Neural progenitor cell (in vitro differentiated cells): ENCODE data around the gene SVBP. TPM values are rescaled to one million over a fixed set of nuclear protein-coding genes. Genes with fewer than 3 reads are reported as not detected.
A peak's percentile ranks its signal among the peaks of the same experiment; 100 is the strongest.

Source experiments
- DNase-seq: peaks from one replicate; pipeline ENCODE4 v3.0.0-alpha.2; 2016; ENCODE audit warnings: low spot score
- H2AFZ ChIP-seq: fragments of 200-600 bp; sonication (generic); replicated peaks from 2 replicates; pipeline ENCODE4 v1.6.1; 2016; ENCODE audit warnings: antibody characterized with exemption
- H3F3A ChIP-seq: fragments of 200-600 bp; sonication (generic); 2 replicates; pipeline ENCODE4 v1.6.1; 2016; ENCODE audit warnings: antibody characterized with exemption, low read depth
- H3K27ac ChIP-seq: fragments of 200-600 bp; sonication (generic); 2 replicates; pipeline ENCODE4 v1.5.1; 2016; ENCODE audit warnings: mild to moderate bottlenecking
- H3K27me3 ChIP-seq: fragments of 200-600 bp; sonication (generic); 2 replicates; pipeline ENCODE4 v1.6.1; 2016; ENCODE audit warnings: mild to moderate bottlenecking, moderate library complexity
- H3K36me3 ChIP-seq: fragments of 200-600 bp; sonication (generic); 2 replicates; pipeline ENCODE4 v1.5.1; 2016
- H3K4me1 ChIP-seq: fragments of 200-600 bp; sonication (generic); 2 replicates; pipeline ENCODE4 v1.6.1; 2016; ENCODE audit warnings: mixed run types
- H3K4me2 ChIP-seq: fragments of 200-600 bp; sonication (generic); 2 replicates; pipeline ENCODE4 v1.6.1; 2016
- H3K4me3 ChIP-seq: fragments of 200-600 bp; sonication (generic); 2 replicates; pipeline ENCODE4 v1.5.1; 2016
- H3K79me2 ChIP-seq: fragments of 200-600 bp; sonication (generic); 2 replicates; pipeline ENCODE4 v1.6.1; 2016; ENCODE audit warnings: low read depth
- H3K9ac ChIP-seq: fragments of 200-600 bp; sonication (generic); 2 replicates; pipeline ENCODE4 v1.6.1; 2016
- H3K9me3 ChIP-seq: fragments of 200-600 bp; sonication (generic); 2 replicates; pipeline ENCODE4 v1.5.1; 2016; ENCODE audit warnings: low read depth
- H4K20me1 ChIP-seq: fragments of 200-600 bp; sonication (generic); 2 replicates; pipeline ENCODE4 v1.6.1; 2016; ENCODE audit warnings: low read depth
- H3K27ac Mint-ChIP-seq: 3 replicates; pipeline ENCODE4 v1.8.0; 2021; ENCODE audit warnings: mixed read lengths
- H3K27me3 Mint-ChIP-seq: 2 replicates; pipeline ENCODE4 v1.8.0; 2022; ENCODE audit warnings: low read depth, mild to moderate bottlenecking, inconsistent platforms, moderate library complexity, mixed read lengths; ENCODE audit not compliant: insufficient read depth
- H3K36me3 Mint-ChIP-seq: 3 replicates; pipeline ENCODE4 v1.8.0; 2021; ENCODE audit warnings: mixed read lengths
- H3K4me1 Mint-ChIP-seq: 3 replicates; pipeline ENCODE4 v1.8.0; 2021; ENCODE audit warnings: mixed read lengths
- H3K4me3 Mint-ChIP-seq: 3 replicates; pipeline ENCODE4 v1.8.0; 2021; ENCODE audit warnings: mild to moderate bottlenecking, moderate library complexity, mixed read lengths
- H3K9me3 Mint-ChIP-seq: 3 replicates; pipeline ENCODE4 v1.8.0; 2020; ENCODE audit warnings: mixed read lengths
- EZH2 ChIP-seq: fragments of 200-600 bp; sonication (generic); IDR thresholded peaks from 2 replicates; pipeline ENCODE4 v1.6.1; 2017; ENCODE audit warnings: antibody characterized with exemption, mild to moderate bottlenecking, moderate library complexity
- EZH2phosphoT487 ChIP-seq: fragments of 200-600 bp; sonication (generic); IDR thresholded peaks from 2 replicates; pipeline ENCODE4 v1.6.1; 2017; ENCODE audit warnings: antibody characterized with exemption
- total RNA-seq: library from RNA; depleted of rRNA; stranded (reverse); fragments of >200 nt; gene quantifications from 2 replicates; pipeline ENCODE4 v1.2.3, GENCODE V29; 2015; ENCODE audit warnings: low replicate concordance
- TF ChIP-seq, protein P1 (sequence below): fragments of 200-600 bp; sonication (generic); IDR thresholded peaks from 2 replicates; pipeline ENCODE4 v1.5.1; 2017; ENCODE audit warnings: antibody characterized with exemption, mild to moderate bottlenecking

Gene SVBP, protein sequence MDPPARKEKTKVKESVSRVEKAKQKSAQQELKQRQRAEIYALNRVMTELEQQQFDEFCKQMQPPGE
- 55.5 and 103 TPM in 2 replicates for total RNA-seq

DNA sequence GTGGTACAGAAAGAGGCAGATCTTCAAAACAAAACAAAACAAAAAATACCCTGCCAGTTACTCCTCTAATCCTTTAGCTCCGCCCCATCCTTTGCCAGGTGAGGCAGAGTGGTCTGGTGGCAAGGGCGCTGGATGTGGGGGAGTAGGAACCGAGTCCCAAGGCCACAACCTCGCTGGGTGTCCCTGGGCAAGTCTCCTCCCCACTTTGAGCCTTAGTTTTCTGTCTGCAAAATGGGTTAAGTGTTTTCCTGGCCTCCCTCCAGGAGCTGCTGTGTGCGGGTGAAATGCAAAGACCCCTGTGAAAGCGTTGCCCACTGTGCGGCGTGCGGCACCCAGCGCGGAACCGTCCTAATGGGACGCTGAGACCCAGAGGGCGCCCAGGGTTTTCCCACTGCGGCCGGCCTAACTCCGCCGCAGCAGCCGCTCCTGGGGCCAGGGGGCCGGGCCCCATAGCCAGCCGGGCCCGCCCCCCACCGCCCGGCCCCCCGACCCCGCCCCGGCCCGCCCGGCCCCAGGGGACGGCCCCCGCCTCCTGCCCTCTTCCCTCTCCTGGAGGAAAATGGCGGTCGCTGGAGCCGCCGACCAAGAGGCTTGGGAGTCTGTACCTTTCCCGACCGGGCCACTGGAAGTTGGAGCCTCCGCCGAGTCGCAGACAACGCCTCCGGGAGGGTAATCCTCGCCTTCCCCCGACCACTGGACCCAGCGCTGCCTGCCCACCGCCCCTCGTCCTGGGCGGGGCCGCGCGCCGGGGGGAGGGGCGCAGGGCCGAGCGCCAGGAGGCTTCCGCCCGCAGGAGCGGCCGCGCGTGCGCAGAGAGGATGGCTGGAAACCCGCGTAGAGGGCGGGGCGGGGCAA is at the start of gene SVBP, which contains the start of gene ERMAP:
Gene SVBP (minus strand): TSS at position 813 of the 855 bp plus-strand sequence. CDS start 853 bp downstream, outside the sequence.
Gene ERMAP (plus strand): TSS at position 538 of the 855 bp plus-strand sequence. CDS start 13,327 bp downstream, outside the sequence.
- Mint-ChIP-seq H3K27ac (peak within 1 kb of the TSS; percentile 21), H3K9me3 (no peaks in the 10 kb centered on the region), H3K4me1 (peaks cover 20% of the 10 kb centered on the region), H3K27me3 (peaks cover 2% of the 10 kb centered on the region), H3K36me3 (peaks cover 6% of the 10 kb centered on the region), H3K4me3 (peak within 1 kb of the TSS; percentile 85)
- no peak for TF ChIP-seq EZH2
- no peak for TF ChIP-seq EZH2phosphoT487
- TF ChIP-seq, protein P1, sequence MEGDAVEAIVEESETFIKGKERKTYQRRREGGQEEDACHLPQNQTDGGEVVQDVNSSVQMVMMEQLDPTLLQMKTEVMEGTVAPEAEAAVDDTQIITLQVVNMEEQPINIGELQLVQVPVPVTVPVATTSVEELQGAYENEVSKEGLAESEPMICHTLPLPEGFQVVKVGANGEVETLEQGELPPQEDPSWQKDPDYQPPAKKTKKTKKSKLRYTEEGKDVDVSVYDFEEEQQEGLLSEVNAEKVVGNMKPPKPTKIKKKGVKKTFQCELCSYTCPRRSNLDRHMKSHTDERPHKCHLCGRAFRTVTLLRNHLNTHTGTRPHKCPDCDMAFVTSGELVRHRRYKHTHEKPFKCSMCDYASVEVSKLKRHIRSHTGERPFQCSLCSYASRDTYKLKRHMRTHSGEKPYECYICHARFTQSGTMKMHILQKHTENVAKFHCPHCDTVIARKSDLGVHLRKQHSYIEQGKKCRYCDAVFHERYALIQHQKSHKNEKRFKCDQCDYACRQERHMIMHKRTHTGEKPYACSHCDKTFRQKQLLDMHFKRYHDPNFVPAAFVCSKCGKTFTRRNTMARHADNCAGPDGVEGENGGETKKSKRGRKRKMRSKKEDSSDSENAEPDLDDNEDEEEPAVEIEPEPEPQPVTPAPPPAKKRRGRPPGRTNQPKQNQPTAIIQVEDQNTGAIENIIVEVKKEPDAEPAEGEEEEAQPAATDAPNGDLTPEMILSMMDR = no peak
- H3K36me3 ChIP-seq = no peaks in the 10 kb centered on the region
- peaks cover 9% of the 10 kb centered on the region for H3K79me2 ChIP-seq
- H3K4me1 ChIP-seq = peaks cover 26% of the 10 kb centered on the region
- H4K20me1 ChIP-seq = no peaks in the 10 kb centered on the region
- peak within 1 kb of the TSS; percentile 81 for H2AFZ ChIP-seq
- H3F3A ChIP-seq = peaks cover 30% of the 10 kb centered on the region
- H3K27ac ChIP-seq = peak within 1 kb of the TSS; percentile 99
- peak; percentile 97 for DNase-seq
- H3K9me3 ChIP-seq = no peaks in the 10 kb centered on the region
- no peaks in the 10 kb centered on the region for H3K27me3 ChIP-seq
- H3K4me3 ChIP-seq = peak within 1 kb of the TSS; percentile 70
- H3K9ac ChIP-seq = peak within 1 kb of the TSS; percentile 68
- H3K4me2 ChIP-seq = peak within 1 kb of the TSS; percentile 79

DNA sequence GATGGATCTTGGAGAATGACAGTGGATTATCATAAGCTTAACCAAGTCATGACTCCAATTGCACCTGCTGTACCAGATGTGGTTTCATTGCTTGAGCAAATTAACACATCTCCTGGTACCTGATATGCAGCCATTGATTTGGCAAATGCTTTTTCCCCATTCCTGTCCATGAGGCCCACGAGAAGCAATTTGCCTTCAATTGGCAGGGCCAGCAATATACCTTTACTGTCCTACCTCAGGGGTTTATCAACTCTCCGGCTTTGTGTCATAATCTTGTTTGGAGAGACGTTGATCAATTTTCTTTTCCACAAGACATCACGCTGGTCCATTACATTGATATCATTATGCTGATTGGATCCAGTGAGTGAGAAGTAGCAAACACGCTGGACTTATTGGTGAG is 49.4 kb upstream of the SVBP start:
- H3K4me3 Mint-ChIP-seq = no peak overlapping the region
- Histone ChIP-seq H3K9ac (no peak overlapping the region), H3K27ac (no peak overlapping the region), H3F3A (no peaks in the 10 kb centered on the region), H3K9me3 (no peaks in the 10 kb centered on the region), H3K36me3 (no peaks in the 10 kb centered on the region), H4K20me1 (no peaks in the 10 kb centered on the region), H2AFZ (no peak overlapping the region), H3K79me2 (no peaks in the 10 kb centered on the region), H3K27me3 (no peaks in the 10 kb centered on the region), H3K4me1 (no peaks in the 10 kb centered on the region), H3K4me3 (no peak overlapping the region), H3K4me2 (no peak overlapping the region)
- no peak overlapping the region for H3K27ac Mint-ChIP-seq
- no peaks in the 10 kb centered on the region for H3K27me3 Mint-ChIP-seq
- TF ChIP-seq EZH2phosphoT487 (no peak), EZH2 (no peak)
- TF ChIP-seq, protein P1 = no peak
- H3K9me3 Mint-ChIP-seq = peaks cover 10% of the 10 kb centered on the region
- no peaks in the 10 kb centered on the region for H3K4me1 Mint-ChIP-seq
- no peaks in the 10 kb centered on the region for H3K36me3 Mint-ChIP-seq
- no peak for DNase-seq

DNA sequence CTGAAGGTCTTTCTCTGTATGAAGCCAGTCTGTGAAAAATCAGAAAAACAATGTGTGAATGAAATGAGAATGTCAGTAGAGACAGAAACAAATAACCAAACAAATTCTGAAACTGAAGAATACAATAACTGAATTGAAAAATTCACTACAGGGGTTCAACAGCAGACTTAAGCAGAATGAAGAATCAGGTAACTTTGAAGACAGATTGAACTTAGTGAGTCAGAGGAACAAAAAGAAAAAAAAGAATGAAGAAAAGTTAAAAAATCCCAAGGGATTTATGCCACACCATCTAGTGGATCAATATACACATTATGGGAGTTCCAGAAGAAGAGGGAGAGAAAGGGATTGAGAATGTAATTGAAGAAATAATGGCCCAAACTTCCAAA is 43.8 kb upstream of the SVBP start:
- H3K79me2 ChIP-seq = no peaks in the 10 kb centered on the region
- H3K9me3 ChIP-seq = no peaks in the 10 kb centered on the region
- H3K4me3 ChIP-seq = no peak overlapping the region
- Mint-ChIP-seq H3K36me3 (peaks cover 29% of the 10 kb centered on the region), H3K27ac (no peak overlapping the region), H3K27me3 (peaks cover 5% of the 10 kb centered on the region), H3K9me3 (peaks cover 54% of the 10 kb centered on the region), H3K4me1 (peaks cover 6% of the 10 kb centered on the region), H3K4me3 (no peak overlapping the region)
- H3K4me1 ChIP-seq = no peaks in the 10 kb centered on the region
- H4K20me1 ChIP-seq = no peaks in the 10 kb centered on the region
- TF ChIP-seq EZH2 (no peak), EZH2phosphoT487 (no peak)
- TF ChIP-seq, protein P1 = no peak
- H3K36me3 ChIP-seq = no peaks in the 10 kb centered on the region
- no peak overlapping the region for H3K4me2 ChIP-seq
- no peak overlapping the region for H2AFZ ChIP-seq
- no peaks in the 10 kb centered on the region for H3F3A ChIP-seq
- no peak overlapping the region for H3K9ac ChIP-seq
- DNase-seq = no peak
- no peaks in the 10 kb centered on the region for H3K27me3 ChIP-seq
- no peak overlapping the region for H3K27ac ChIP-seq
